Measurements from ENCODE around the gene ARPC3. TPM values are rescaled to one million over a fixed set of nuclear protein-coding genes. Genes with fewer than 3 reads are reported as not detected.
"Not testable (repeated sequence)": the region's sequence is repeated elsewhere in the genome, so short reads cannot be mapped to it uniquely, and the experiment has no call there.

ARPC3 gene
- total RNA-seq, 1 donor from 2014 or later, result 190 TPM

- no peak for DNase-seq
- Mint-ChIP-seq H3K4me1 (ENCODE audit: low read depth, unreplicated experiment) (peaks cover 11% of the 10 kb centered on the region), H3K27ac (ENCODE audit: unreplicated experiment) (no peak overlapping the region), H3K9me3 (ENCODE audit: unreplicated experiment) (no peaks in the 10 kb centered on the region), H3K4me3 (ENCODE audit: unreplicated experiment) (no peak overlapping the region), H3K27me3 (ENCODE audit: unreplicated experiment) (peaks cover 6% of the 10 kb centered on the region), H3K36me3 (ENCODE audit: unreplicated experiment) (no peaks in the 10 kb centered on the region)
- TF ChIP-seq, protein P1, sequence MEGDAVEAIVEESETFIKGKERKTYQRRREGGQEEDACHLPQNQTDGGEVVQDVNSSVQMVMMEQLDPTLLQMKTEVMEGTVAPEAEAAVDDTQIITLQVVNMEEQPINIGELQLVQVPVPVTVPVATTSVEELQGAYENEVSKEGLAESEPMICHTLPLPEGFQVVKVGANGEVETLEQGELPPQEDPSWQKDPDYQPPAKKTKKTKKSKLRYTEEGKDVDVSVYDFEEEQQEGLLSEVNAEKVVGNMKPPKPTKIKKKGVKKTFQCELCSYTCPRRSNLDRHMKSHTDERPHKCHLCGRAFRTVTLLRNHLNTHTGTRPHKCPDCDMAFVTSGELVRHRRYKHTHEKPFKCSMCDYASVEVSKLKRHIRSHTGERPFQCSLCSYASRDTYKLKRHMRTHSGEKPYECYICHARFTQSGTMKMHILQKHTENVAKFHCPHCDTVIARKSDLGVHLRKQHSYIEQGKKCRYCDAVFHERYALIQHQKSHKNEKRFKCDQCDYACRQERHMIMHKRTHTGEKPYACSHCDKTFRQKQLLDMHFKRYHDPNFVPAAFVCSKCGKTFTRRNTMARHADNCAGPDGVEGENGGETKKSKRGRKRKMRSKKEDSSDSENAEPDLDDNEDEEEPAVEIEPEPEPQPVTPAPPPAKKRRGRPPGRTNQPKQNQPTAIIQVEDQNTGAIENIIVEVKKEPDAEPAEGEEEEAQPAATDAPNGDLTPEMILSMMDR (IDR thresholded peaks at IDR 0.05; ENCODE audit: partially characterized antibody, unreplicated experiment), result no peak
Observed at GRCh38 chr12:110426406-110426805, 23.7 kb downstream of the ARPC3 start.

- Mint-ChIP-seq H3K36me3 (ENCODE audit: unreplicated experiment) (no peaks in the 10 kb centered on the region), H3K4me1 (ENCODE audit: low read depth, unreplicated experiment) (peaks cover 11% of the 10 kb centered on the region), H3K4me3 (ENCODE audit: unreplicated experiment) (no peak overlapping the region), H3K27ac (ENCODE audit: unreplicated experiment) (no peak overlapping the region), H3K27me3 (ENCODE audit: unreplicated experiment) (peaks cover 6% of the 10 kb centered on the region), H3K9me3 (ENCODE audit: unreplicated experiment) (no peaks in the 10 kb centered on the region)
- TF ChIP-seq, protein P1 (IDR thresholded peaks at IDR 0.05; ENCODE audit: partially characterized antibody, unreplicated experiment), result no peak
- DNase-seq, result no peak
Observed at GRCh38 chr12:110424237-110424636, 25.9 kb downstream of the ARPC3 start.

- no peak overlapping the region for H3K4me3 Mint-ChIP-seq (ENCODE audit: unreplicated experiment)
- no peak for DNase-seq
- H3K27ac Mint-ChIP-seq (ENCODE audit: unreplicated experiment), result peak overlapping the region; percentile 19
- H3K27me3 Mint-ChIP-seq (ENCODE audit: unreplicated experiment), result peaks cover 4% of the 10 kb centered on the region
- H3K36me3 Mint-ChIP-seq (ENCODE audit: unreplicated experiment), result no peaks in the 10 kb centered on the region
- no peaks in the 10 kb centered on the region for H3K9me3 Mint-ChIP-seq (ENCODE audit: unreplicated experiment)
- TF ChIP-seq, protein P1 (IDR thresholded peaks at IDR 0.05; ENCODE audit: partially characterized antibody, unreplicated experiment), result no peak
- peaks cover 11% of the 10 kb centered on the region for H3K4me1 Mint-ChIP-seq (ENCODE audit: low read depth, unreplicated experiment)
Observed at GRCh38 chr12:110421701-110422100, 28.4 kb downstream of the ARPC3 start.

GRCh38 chr12:110421159-110421661 is 28.9 kb downstream of the ARPC3 start:
- Mint-ChIP-seq H3K27ac (ENCODE audit: unreplicated experiment) (no peak overlapping the region), H3K36me3 (ENCODE audit: unreplicated experiment) (no peaks in the 10 kb centered on the region), H3K27me3 (ENCODE audit: unreplicated experiment) (peaks cover 4% of the 10 kb centered on the region), H3K4me1 (ENCODE audit: low read depth, unreplicated experiment) (peaks cover 11% of the 10 kb centered on the region), H3K9me3 (ENCODE audit: unreplicated experiment) (no peaks in the 10 kb centered on the region), H3K4me3 (ENCODE audit: unreplicated experiment) (no peak overlapping the region)
- DNase-seq, result no peak
- TF ChIP-seq, protein P1 (IDR thresholded peaks at IDR 0.05; ENCODE audit: partially characterized antibody, unreplicated experiment), result no peak

DNA sequence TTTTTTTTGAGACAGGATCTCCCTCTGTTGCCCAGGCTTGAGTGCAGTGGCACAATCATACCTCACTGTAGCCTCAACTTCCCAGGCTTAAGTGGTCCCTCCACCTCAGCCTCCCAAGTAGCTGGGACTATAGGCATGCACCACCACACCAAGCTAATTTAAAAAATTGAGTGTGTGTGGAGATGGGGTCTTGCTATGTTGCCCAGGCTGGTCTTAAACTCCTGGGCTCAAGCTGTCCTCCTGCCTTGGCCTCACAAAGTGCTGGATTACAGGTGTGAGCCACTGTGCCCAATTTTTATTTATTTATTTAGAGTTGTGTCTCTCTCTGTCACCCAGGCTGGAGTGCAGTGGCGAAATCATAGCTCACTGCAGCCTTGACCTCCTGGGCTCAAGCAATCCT is 29.5 kb downstream of the ARPC3 start:
- not testable (repeated sequence) for H3K27me3 Mint-ChIP-seq (ENCODE audit: unreplicated experiment); H3K4me3 Mint-ChIP-seq (ENCODE audit: unreplicated experiment); DNase-seq; H3K9me3 Mint-ChIP-seq (ENCODE audit: unreplicated experiment); H3K36me3 Mint-ChIP-seq (ENCODE audit: unreplicated experiment); H3K27ac Mint-ChIP-seq (ENCODE audit: unreplicated experiment)
- peaks cover 11% of the 10 kb centered on the region for H3K4me1 Mint-ChIP-seq (ENCODE audit: low read depth, unreplicated experiment)

DNA sequence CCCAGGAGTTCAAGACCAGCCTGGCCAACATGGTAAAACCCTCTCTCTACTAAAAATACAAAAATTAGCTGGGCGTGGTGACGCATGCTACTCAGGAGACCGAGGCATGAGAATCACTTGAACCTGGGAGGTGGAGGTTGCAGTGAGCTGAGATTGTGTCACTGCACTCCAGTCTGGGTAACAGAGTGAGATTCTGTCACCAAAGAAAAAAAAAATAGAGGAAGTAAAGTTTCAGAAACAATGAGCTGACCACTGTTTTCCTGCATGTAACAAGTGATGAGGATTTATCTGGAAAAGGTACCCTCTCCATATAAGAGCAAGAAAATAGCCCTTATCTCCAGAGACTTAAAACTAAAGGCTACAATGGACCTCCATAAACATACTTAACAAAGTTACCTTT is 33.0 kb downstream of the ARPC3 start:
- H3K36me3 Mint-ChIP-seq (ENCODE audit: unreplicated experiment); DNase-seq; H3K4me1 Mint-ChIP-seq (ENCODE audit: low read depth, unreplicated experiment); H3K27ac Mint-ChIP-seq (ENCODE audit: unreplicated experiment); H3K27me3 Mint-ChIP-seq (ENCODE audit: unreplicated experiment); H3K9me3 Mint-ChIP-seq (ENCODE audit: unreplicated experiment); H3K4me3 Mint-ChIP-seq (ENCODE audit: unreplicated experiment): not testable (repeated sequence)

DNA sequence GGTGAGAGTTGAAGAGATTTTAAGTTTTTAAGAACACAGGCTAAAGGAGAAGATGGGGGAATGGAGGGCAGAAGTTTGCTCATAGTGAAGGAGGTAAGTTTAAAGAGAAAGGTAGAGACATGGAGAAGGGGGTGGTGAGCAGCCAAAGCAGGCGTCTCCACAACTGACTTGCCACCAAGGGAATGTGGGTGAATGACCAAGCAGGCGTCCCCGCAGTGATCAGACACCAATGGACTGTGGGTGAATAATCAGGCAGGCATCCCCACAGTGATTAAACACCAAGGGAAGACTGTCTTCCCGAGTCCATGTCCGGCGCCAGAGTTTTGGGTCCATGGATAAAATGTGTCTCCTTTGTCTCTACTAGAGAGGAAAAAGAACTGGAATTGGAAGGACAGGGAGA is 40.1 kb downstream of the ARPC3 start:
- H3K27me3 Mint-ChIP-seq (ENCODE audit: unreplicated experiment); H3K36me3 Mint-ChIP-seq (ENCODE audit: unreplicated experiment); DNase-seq; H3K4me3 Mint-ChIP-seq (ENCODE audit: unreplicated experiment); H3K9me3 Mint-ChIP-seq (ENCODE audit: unreplicated experiment); H3K4me1 Mint-ChIP-seq (ENCODE audit: low read depth, unreplicated experiment); H3K27ac Mint-ChIP-seq (ENCODE audit: unreplicated experiment): not testable (repeated sequence)

- H3K4me3 Mint-ChIP-seq (ENCODE audit: unreplicated experiment); DNase-seq; H3K9me3 Mint-ChIP-seq (ENCODE audit: unreplicated experiment); H3K27ac Mint-ChIP-seq (ENCODE audit: unreplicated experiment); H3K27me3 Mint-ChIP-seq (ENCODE audit: unreplicated experiment); H3K4me1 Mint-ChIP-seq (ENCODE audit: low read depth, unreplicated experiment); H3K36me3 Mint-ChIP-seq (ENCODE audit: unreplicated experiment): not testable (repeated sequence)
Observed at GRCh38 chr12:110405126-110405662, 44.9 kb downstream of the ARPC3 start.
